HG02798 (cell line): Measurements from ENCODE around the gene HRH2.
"Not testable (repeated sequence)": the region's sequence is repeated elsewhere in the genome, so short reads cannot be mapped to it uniquely, and the experiment has no call there.

Experiments used
- ATAC-seq: cut with Tn5 transposase; IDR thresholded peaks from one replicate; pipeline ENCODE4 v1.9.1; 2021; ENCODE audit warnings: mild to moderate bottlenecking; ENCODE audit not compliant: unreplicated experiment, poor library complexity

Gene HRH2, protein sequence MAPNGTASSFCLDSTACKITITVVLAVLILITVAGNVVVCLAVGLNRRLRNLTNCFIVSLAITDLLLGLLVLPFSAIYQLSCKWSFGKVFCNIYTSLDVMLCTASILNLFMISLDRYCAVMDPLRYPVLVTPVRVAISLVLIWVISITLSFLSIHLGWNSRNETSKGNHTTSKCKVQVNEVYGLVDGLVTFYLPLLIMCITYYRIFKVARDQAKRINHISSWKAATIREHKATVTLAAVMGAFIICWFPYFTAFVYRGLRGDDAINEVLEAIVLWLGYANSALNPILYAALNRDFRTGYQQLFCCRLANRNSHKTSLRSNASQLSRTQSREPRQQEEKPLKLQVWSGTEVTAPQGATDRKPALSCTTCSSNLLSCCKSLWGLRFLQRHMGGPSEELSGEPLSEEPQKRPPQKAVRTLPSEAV

DNA sequence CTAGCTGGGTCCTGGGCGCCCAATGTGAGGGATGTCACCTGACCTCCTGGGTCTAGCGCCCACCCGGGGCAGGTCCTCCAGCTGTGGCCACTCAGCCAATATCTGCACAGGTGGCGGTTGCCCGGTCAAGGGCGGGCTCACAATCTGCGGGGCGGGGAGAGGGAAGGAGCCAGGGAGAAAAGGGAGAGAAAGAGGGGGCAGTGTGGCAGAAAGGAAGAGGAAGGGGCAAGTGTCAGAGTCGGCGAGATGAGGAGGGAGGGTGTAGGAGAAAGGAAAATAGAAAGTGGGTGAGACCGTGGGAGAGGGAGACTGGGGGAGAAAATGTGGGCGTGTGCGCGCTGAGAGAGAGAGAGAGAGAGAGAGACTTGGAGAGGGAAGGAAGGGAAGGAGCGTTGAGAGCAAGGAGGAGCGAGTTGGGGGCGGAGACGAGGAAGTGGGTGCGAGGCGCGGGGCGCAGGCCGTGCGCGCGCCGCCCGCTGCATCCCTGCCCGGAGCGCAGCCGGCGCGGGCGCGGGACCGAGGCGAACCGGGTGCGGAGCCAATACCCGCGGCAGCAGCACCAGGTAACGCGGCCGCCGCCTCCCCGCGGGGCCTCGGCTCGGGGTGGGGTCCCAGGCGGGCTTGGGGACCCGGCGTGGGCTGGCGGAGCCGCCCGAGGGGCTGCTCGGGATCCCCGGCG, at the start of gene HRH2:
TSS of gene HRH2 (plus strand) at position 479 of the 679 bp plus-strand sequence. CDS start 25,163 bp downstream, outside the sequence.
- no peak for ATAC-seq

DNA sequence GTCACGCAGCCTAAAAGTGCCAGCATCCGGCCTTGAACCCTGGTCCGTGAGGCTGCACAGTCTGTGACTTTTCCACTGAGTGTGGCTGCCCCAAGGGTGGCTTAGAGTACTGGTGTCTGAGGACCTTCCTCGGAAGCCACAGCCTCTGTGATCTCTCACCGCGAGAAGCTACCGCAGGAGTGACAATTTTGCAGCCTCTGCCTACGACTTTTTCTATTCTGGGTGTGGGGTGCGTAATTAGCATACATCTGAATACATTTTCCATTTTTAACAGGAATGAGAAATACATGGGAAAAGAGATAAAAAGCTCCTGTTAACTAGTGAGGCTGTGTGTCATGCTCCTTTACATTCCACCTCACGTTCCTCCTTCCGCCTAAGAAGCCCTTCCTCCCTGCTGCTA, 48.3 kb upstream of the HRH2 start:
- ATAC-seq, result no peak

DNA sequence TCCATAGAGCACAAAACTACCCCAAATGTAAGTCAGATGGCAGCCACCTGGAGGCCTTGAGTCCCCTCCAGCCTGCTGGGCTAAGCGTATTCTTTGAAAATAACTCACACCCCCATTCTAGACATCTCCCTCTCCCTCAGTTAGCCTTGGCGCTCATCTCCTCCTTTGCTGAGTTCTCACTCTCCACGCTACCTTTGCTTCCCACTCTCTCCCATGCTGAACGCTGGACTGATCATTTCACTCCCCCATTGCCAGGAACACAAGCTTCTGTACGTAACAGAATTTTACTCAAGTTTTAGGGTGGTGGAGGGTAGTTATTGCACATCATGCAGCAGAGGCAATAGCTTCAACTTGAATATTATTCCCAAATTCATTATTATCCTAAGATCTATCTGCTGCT, 47.5 kb upstream of the HRH2 start:
- ATAC-seq, result no peak

DNA sequence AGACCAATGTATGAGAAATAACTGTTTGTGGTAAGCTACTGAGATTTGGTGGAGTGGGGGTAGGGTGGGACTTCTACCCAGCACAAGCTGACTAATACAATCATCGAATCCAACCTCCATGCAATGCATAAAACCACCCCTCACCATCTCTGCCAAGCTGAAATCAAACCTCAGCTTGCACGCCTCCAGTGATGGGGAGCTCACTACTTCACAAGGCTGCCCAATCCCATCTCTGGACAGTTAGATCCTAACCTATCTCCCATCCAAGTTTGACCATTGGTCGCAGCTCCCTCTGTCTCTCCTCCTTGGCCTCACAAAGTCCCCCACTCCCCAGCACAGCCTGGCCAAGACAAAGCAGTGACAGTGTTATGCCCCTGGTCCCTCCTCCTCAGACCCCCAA, 47.0 kb upstream of the HRH2 start:
- no peak for ATAC-seq

DNA sequence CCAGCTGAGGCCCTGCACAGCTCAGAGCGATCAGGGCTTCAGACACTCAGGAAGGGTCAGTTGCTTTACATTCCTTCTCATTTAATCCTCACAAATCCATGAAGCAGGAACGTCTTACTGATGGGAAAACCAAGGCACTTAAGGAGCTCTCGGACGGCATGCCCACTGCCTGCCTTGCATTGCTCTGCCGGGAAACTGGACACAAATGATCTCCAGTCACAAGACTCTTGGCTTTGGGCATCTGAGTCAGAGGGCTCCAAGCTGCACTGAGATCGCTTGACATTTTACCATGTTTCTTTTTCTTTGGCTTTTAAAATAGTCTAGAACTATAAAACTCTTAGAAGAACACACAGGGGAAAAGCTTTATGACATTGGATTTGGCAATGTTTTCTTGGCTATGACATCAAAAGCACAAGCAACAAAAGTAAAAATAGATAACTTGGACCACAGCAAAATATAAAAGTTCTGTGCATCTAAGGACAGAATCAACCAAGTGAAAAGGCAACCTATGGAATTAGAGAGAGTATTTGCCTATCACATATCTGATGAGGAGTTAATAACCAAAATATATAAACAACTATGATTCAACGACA, 43.6 kb upstream of the HRH2 start:
- no peak for ATAC-seq

DNA sequence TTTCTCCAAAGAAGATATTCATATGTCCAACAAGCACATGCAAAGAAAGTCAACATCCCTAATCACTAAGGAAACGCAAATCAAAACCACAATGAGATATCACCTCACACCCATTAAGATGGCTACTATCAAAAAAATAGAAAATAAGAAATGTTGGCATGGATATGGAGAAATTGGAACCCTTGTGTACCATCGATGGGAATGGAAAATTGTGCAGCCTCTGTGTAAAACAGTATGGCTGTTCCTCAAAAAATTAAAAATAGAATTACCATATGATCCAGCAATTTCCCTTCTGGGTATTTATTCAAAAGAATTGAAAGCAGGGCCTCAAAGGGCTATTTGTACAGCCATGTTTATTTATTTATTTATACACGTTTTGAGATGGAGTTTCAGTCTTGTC, 43.0 kb upstream of the HRH2 start:
- no peak for ATAC-seq

DNA sequence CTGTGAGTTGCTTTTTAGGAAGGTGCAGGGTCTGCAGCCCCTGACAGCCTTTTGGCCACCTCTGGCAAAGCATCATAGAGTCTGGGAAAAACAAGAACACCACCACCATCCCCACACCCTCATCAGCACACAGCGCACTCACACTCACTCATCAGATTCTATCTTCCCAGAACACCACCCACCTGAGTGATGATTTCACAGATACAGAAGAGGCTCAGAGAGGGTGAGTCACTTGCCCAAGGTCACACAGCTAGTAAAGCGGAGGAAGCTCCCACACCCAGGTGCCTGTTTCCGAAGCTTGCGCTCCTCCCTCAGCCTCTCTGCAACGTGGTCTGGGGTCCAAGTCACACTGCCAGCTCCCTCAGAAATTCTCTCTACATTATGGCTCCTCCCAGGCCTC, 41.8 kb upstream of the HRH2 start:
- ATAC-seq, result no peak

DNA sequence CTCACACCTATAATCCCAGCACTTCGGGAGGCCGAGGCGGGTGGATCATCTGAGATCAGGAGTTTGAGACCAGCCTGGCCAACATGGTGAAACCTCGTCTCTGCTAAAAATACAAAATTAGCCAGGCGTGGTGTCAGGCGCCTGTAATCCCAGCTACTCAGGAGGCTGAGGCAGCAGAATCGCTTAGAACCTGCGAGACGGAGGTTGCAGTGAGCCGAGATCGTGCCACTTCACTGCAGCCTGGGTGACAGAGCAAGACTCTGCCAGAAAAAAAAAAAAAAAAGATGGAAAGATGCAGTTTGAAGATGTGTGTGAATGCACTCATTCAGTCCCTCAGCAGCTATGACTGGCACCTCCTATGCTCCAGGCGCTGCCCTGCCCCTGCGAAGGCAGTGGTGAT, 41.3 kb upstream of the HRH2 start:
- ATAC-seq, result not testable (repeated sequence)

DNA sequence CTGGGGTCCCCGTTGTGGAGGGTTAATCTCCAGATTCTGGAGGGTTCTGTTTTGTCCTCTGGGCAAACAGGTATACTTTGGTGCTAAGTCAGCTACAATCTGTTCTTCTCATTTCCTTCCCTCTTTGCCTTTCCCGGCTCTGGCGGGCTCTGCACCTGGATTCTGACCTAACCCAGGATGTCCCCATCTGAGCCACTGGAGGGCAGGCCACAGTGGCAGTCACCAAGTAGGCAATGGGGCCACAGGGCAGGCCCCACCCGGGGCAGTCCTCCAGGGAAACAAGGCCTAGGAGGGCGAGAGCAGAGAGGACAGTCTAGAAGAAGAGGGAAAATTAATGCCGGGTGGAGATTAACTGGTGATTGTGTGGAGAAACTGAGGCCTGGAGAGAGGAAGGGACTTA, 40.4 kb upstream of the HRH2 start:
- ATAC-seq, result no peak

DNA sequence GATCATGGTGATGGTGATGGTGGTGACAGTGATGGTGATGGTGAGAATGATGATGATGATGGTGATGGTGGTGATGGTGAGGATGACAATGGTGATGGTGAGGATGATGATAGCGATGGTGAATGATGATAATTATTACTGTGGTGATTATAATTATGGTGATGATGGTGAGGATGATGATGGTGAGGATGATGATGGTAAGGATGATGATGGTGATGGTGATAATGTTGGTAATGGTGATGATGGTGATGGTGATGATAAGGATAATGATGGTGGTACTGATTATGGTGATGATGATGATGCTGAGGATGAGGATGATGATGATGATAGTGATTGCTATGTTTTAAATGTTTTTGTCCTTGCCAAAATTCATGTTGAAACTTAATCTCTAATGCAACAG, 37.3 kb upstream of the HRH2 start:
- no peak for ATAC-seq

DNA sequence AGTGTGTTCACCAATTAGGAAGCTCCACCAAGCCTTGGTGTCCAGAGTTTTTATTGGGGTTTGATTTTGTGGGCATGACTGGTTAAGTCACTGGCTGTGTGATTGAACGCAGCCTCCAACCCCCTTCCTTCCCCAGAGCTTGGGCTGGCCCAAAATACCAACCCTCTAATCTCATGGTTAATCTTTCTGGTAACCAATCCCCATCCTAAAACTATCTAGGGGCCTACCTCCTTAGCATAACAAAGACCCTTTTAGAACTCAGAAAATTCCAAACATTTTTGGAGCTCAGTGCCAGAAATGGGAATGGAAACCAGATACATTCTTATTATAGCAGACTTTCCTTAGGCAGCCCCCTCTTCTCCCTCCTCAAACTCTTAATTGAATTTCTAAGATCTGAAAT, 35.9 kb upstream of the HRH2 start:
- no peak for ATAC-seq

DNA sequence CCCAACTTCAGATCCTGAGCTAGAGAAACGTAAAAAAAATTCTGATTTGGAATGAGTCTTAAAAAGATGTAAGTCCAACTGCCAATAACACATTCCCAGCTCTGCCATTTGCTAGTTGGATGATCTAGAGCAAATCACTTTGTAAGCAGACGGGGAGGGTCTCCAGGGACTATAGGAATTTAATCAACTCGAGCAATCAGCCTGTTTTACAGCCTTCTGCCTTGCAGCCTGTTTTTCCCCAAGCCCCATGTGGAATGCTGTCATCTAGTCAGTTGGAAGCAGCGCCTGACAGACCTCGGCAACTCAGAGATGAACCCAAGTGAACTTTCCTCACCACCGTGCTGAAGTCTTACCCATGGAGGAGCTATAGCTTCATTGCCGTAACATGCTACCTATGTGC, 34.8 kb upstream of the HRH2 start:
- ATAC-seq, result no peak

DNA sequence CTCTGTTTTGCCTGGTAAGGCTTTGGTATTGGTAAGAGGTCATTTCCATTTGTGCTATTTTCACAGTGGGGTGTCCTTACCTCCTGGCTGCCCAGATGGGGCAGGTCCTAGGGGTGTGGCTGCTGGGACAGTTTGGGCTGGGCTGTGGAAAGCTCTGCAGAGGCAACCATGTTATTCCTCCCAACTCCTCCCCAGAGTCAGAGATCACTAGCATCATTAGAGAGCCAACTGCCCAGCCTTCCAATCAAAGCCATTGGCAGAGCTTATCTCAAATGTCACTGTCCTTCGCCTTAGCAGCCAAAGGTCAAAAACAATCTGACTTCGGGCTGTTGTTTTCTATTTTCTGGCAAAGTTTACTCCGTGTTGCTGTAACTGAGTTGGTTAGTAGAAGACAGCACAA, 33.6 kb upstream of the HRH2 start:
- ATAC-seq, result no peak

DNA sequence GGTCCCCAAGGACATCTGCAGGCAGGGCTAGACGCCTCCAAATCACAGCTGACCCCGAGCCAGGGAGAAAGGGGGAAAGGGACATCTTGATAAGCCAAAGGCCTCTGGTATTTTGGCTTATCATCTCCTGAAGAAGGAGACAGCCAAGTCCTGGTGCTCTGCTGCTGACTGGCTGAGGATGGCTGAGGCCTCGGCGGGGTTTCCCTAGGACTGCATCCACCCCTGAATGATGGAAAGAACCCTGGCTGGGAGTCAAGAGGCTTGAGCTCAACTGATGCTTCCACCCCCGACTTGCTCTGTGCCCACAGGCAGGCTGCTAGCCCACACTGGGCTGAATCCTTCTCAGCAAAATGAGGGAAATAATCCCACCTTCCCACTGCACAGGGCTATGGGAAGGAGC, 30.9 kb upstream of the HRH2 start:
- ATAC-seq, result no peak

DNA sequence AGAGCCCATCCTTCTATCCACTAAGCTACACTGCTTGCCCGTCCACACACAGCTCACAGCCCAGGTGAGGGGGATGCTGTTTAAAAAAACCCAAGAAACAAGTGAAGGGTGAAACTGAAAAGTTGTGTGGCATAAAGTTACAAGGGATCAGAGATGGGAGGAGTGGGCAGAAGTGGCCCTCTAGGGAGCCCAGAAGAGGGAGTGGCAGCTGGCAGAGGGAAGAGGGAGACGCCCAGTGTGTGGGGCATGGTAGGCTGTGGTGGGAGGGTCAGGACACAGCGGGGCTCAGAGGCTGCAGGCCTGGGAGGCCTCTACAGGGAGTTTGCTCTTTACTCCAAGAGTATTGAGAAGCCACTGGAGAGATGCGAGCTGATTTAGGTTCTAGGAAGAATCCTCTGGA, 30.1 kb upstream of the HRH2 start:
- ATAC-seq, result no peak

DNA sequence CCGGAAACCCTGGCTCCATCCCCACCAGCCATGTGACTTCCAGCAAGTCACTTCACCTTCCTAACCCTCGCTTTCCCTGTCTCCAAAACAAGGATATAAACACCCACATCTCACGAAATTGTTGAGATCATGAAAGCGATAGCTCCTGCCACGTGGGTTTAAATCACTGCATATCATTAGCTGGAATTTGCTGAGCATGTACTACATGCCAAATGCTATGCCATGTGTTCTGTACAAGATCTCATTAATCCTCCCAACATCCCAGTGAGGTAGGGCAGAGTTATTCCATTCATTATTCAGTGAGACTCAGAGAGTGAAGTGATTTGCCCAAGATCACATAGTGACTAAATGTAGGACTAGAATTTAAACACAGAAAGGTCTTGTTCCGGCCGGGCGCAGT, 29.2 kb upstream of the HRH2 start:
- no peak for ATAC-seq

DNA sequence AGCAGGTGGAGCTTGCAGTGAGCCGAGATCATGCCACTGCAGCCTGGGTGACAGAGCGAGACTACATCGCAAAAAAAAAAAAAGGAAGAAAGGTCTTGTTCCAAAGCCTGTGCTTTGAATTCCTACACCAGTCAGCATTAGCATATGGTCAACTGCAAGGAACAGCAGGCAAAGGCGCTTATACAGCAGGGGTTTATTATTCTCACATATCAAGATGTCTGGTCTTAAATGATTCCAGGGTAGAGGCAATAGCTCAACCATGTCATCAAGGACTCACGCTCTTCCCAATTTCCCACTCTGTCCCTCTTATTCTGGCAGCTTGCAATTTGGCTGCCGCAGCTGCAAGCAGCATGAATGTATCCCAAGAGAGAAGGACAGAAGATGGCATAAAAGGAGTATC, 28.6 kb upstream of the HRH2 start:
- no peak for ATAC-seq

DNA sequence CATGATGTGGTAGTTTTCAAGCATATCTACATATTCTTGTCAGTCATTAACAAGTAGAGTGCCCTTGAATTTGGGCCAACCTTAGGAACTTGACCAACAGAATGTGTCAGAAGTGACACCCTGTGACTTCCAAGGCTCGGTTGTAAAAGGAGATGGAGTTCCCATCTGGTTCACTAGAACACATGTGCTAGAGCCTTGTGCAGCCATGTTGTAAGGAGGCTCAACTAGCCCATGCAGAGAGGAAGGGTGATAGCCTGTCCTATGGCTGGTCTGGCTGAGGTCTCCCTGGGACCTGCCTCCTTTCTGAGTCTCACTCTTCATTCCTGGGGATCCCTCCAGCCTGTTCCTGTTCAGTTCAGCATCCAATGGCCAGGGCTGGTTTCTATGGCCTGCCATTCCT, 28.1 kb upstream of the HRH2 start:
- ATAC-seq, result no peak

DNA sequence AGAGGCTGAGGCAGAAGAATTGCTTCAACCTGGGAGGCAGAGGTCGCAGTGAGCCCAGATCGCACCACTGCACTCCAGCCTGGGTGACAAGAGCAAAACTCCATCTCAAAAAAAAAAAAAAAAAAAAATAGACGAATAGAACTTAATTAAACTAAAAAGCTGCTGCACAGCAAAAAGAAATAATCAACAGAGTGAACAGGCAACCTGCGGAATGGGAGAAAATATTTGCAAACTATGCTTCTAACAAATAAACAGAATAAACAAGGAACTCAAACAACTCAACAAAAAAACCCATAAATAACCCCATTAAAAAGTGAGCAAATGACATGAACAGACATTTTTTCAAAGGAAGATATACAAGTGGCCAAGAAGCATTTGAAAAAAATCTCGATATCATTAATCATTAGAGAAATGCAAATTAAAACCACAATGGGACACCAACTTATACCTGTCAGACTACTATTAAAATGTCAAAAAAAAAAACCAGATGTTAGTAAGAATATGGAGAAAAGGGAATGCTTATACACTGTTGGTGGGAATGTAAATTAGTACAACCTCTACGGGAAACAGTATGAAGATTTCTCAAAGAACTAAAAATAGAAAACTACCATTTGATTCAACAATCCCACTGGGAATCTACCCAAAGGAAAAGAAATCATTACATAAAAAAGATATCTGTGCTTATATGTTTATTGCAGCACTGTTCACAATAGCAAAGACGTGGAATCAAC, 21.9 kb upstream of the HRH2 start:
- no peak for ATAC-seq

DNA sequence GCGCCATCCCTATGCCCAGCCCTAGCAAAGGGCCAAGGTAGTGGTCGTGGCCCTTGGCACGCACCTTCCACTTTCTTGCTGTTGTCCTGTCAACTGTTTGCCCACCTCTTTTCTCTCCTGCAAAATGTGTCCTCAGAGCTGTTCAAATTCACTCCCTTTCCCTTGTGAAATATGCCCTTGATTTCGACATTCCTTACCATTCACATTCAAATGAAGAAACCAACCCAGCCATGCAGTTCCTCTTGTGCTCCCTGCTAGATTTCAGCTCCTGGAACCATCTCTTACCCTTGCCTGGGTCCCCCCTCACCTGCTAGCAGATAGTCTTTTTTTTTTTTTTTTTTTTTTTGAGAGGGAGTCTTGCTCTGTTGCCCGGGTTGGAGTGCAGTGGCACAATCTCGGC, 19.6 kb upstream of the HRH2 start:
- ATAC-seq, result no peak
